MCF 10A (cell line): ENCODE results near the gene EGLN1. TPM values are rescaled to one million over a fixed set of nuclear protein-coding genes. Genes with fewer than 3 reads are reported as not detected.
A peak's percentile ranks its signal among the peaks of the same experiment; 100 is the strongest.

ENCODE experiments used
- BruUV-seq: library from RNA; stranded (reverse); fragments of 400-500 nt; replicated peaks from 2 replicates; lab custom pipeline; 2021; lab: Mats Ljungman, UMichigan
- CTCF ChIA-PET: fragments of 300-600 bp; sonication (Branson Sonifier 250); formaldehyde crosslinking; extraction: SDS; loops from one replicate; lab custom pipeline; 2021; ENCODE audit warnings: antibody characterized with exemption, inconsistent platforms; lab: Yijun Ruan, JAX
- POLR2A ChIA-PET: fragments of 300-600, 350-650 bp; sonication (Branson Sonifier 250); formaldehyde crosslinking; extraction: SDS; loops from one replicate; lab custom pipeline; 2020; ENCODE audit warnings: antibody characterized with exemption, inconsistent platforms; lab: Yijun Ruan, JAX
- DNase-seq: peaks from one replicate; pipeline ENCODE4 v3.0.0-alpha.2; 2018; ENCODE audit not compliant: unreplicated experiment
- H3K27ac Mint-ChIP-seq: one replicate; pipeline ENCODE4 v1.8.0; 2022; ENCODE audit warnings: mild to moderate bottlenecking, low read depth, mixed read lengths; ENCODE audit not compliant: unreplicated experiment
- H3K27me3 Mint-ChIP-seq: one replicate; pipeline ENCODE4 v1.8.0; 2022; ENCODE audit warnings: mixed read lengths; ENCODE audit not compliant: insufficient read depth, unreplicated experiment
- H3K36me3 Mint-ChIP-seq: one replicate; pipeline ENCODE4 v1.8.0; 2022; ENCODE audit warnings: mild to moderate bottlenecking, moderate library complexity, mixed read lengths; ENCODE audit not compliant: insufficient read depth, unreplicated experiment
- H3K4me1 Mint-ChIP-seq: one replicate; pipeline ENCODE4 v1.8.0; 2022; ENCODE audit warnings: mixed read lengths; ENCODE audit not compliant: insufficient read depth, unreplicated experiment
- H3K4me3 Mint-ChIP-seq: one replicate; pipeline ENCODE4 v1.8.0; 2022; ENCODE audit warnings: mild to moderate bottlenecking, moderate library complexity, mixed read lengths; ENCODE audit not compliant: unreplicated experiment
- H3K9me3 Mint-ChIP-seq: one replicate; pipeline ENCODE4 v1.8.0; 2022; ENCODE audit warnings: mixed read lengths; ENCODE audit not compliant: unreplicated experiment
- intact Hi-C: fragments of 100-400 bp; cut with micrococcal nuclease; formaldehyde crosslinking; loops from 2 replicates; pipeline ENCODE4 v1.14.1; 2022
- total RNA-seq: library from RNA; stranded (reverse); gene quantifications from 2 replicates; pipeline ENCODE4 v1.2.3, GENCODE V29; 2022
- TF ChIP-seq, protein P1 (sequence below): fragments of 200-600 bp; IDR thresholded peaks from one replicate; pipeline ENCODE4 v1.8.0; 2022; ENCODE audit warnings: antibody characterized with exemption, mild to moderate bottlenecking; ENCODE audit not compliant: unreplicated experiment

EGLN1 gene
- total RNA-seq, 1 experiment from 2014 or later = 68.8 TPM

DNA sequence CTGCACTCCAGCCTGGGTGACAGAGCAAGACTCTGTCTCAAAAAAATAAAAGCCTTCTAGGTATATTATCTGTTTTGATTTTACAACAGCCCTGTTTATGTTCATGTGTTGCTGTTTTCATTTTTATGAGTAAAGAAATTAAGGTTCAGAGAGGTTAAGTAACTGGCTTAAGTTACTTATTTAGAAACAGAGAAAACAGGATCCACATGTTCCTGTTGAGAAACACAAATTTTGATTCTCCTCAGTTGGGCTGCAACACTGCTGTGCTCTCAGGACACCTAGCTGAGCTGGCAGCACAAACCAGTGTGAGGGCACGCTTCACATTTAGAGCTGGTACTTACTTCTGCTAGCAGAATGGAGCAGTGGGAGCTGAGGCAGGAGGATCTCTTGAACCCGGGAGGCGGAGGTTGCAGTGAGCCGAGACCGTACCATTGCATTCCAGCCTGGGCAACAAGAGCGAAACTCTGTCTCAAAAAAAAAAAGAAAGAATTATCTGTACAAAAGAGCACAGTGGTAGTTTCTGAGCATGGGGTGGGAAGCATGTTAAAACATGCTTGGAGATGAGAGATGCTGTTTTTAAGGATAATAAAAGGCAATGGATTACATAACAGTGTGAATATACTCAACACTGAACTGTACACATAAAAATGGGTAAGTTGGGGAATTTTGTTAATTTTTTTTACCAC lies 81.6 kb downstream of the EGLN1 start:
- H3K4me1 Mint-ChIP-seq = peaks cover 41% of the 10 kb centered on the region

DNA sequence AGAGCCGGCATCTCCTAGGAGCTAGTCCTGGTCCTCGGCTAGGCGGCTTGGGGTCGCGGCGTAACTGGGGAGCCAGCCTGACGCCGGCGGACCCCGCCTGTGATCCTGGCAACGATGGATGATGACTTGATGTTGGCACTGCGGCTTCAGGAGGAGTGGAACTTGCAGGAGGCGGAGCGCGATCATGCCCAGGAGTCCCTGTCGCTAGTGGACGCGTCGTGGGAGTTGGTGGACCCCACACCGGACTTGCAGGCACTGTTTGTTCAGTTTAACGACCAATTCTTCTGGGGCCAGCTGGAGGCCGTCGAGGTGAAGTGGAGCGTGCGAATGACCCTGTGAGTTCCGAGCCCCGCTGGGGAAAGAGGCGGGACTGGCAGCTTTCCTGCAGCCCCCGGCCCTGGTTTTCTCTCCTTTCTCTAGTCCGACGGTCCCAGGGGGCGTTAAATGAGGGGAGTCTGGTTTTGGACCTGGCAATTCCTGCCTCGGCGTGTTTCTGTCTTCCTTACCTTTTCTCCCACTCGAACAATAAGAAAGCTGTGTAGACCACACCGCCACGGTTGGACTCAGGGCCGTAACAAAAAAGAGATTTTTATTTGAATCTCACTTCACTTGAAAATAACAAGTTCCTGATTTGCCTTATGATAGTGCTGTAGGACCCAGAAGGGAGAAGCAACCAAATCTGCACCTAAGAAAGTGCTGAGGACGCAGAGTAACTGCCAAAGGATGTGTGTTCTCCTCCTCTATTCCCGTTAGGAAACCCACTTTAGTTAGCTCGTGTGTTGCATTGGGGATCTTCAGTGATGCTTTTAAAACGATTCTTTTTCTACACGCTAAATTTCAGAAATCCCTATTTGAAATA lies 83.6 kb downstream of the EGLN1 start, which contains the start of gene SPRTN:
SPRTN (plus strand) TSS at position 24 of the 859 bp plus-strand sequence; CDS start at position 115, 91 bp downstream.
- Mint-ChIP-seq H3K36me3 (peaks cover 61% of the 10 kb centered on the region), H3K27me3 (no peaks in the 10 kb centered on the region), H3K4me3 (peak within 1 kb of the TSS; percentile 98), H3K9me3 (no peaks in the 10 kb centered on the region), H3K4me1 (peaks cover 51% of the 10 kb centered on the region), H3K27ac (peak within 1 kb of the TSS; percentile 97)
- intact Hi-C loops = loop anchor here (1.0 kb wide), 1 partner anchor 190 kb away; the partner anchor contains the start of gene TSNAX
- POLR2A ChIA-PET = interaction anchor here (0.5 to 11.1 kb wide), 73 partner anchors 8 to 1720 kb away, joined by 3 to 343 read pairs (median 4); partner anchors contain the start of genes ARV1, COG2, EGLN1 and FAM89A
- DNase-seq = peak; percentile 44
- TF ChIP-seq, protein P1, sequence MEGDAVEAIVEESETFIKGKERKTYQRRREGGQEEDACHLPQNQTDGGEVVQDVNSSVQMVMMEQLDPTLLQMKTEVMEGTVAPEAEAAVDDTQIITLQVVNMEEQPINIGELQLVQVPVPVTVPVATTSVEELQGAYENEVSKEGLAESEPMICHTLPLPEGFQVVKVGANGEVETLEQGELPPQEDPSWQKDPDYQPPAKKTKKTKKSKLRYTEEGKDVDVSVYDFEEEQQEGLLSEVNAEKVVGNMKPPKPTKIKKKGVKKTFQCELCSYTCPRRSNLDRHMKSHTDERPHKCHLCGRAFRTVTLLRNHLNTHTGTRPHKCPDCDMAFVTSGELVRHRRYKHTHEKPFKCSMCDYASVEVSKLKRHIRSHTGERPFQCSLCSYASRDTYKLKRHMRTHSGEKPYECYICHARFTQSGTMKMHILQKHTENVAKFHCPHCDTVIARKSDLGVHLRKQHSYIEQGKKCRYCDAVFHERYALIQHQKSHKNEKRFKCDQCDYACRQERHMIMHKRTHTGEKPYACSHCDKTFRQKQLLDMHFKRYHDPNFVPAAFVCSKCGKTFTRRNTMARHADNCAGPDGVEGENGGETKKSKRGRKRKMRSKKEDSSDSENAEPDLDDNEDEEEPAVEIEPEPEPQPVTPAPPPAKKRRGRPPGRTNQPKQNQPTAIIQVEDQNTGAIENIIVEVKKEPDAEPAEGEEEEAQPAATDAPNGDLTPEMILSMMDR = no peak
- CTCF ChIA-PET = interaction anchor here (0.6 to 2.9 kb wide), 21 partner anchors 11 to 1671 kb away, joined by 3 to 14 read pairs (median 3); no protein-coding TSS in a partner anchor
- TSS peak; percentile 76 for BruUV-seq

More for the DNA sequence above, 81.6 kb downstream of the EGLN1 start:
- ChIA-PET POLR2A (interaction anchor here (0.5 to 11.1 kb wide), 33 partner anchors 8 to 1935 kb away, joined by 3 to 343 read pairs (median 5); partner anchors contain the start of genes ARV1, EGLN1, GNPAT and TSNAX), CTCF (interaction anchor here (0.6 to 2.5 kb wide), 12 partner anchors 17 to 544 kb away, joined by 3 to 14 read pairs (median 4); no protein-coding TSS in a partner anchor)
- TF ChIP-seq, protein P1 = no peak
- intact Hi-C loops = no loop called here
- Mint-ChIP-seq H3K36me3 (peaks cover 67% of the 10 kb centered on the region), H3K27ac (peak overlapping the region; percentile 97), H3K9me3 (no peaks in the 10 kb centered on the region), H3K4me3 (peak overlapping the region; percentile 98), H3K27me3 (no peaks in the 10 kb centered on the region)
- peak; percentile 48 for DNase-seq
- no TSS peak for BruUV-seq

DNA sequence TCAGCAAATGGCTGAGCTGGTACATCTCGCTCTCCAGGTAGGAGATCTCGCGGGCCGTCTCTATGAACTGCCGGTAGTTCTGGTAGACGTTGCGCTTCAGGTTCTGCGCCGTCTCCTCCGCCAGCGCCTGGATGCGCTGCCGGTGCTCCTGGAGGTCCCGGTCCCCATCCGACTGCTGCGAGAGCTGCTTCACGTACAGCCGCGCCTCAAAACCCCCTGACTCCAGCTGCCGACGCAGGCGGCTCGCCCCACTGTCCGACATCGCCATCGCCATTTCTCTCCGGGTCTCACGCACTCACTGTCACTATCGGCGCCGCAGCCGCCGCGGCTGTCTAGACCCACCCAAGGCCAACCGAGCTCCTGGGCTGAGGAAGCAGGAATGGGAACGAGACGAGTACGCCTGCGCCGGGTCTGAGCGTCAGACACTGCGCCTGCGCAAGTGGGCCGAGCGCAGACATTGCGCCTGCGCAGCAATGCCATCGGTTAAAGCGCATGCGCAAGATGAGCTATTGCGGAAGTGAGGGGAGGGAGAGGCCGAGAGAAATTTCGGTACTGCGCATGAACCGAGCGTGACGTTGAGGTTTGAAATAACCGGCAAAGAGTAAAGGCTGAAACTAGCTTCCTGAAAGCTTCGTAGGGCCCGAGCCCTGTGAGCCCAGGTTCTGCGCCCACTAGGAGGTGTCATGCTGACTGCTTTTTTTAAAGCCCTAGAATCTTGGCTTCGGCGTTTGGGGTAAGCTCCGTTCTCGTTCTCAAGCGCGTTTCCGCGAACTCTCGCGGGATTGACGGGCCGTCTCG lies 84.4 kb downstream of the EGLN1 start, which contains the start of gene EXOC8:
EXOC8 (minus strand) TSS at position 381 of the 798 bp plus-strand sequence; CDS start at position 274, 107 bp downstream.
- H3K36me3 Mint-ChIP-seq = peaks cover 54% of the 10 kb centered on the region
- peak within 1 kb of the TSS; percentile 98 for H3K4me3 Mint-ChIP-seq
- CTCF ChIA-PET = interaction anchor here (0.6 to 2.9 kb wide), 23 partner anchors 9 to 1670 kb away, joined by 3 to 14 read pairs (median 3); no protein-coding TSS in a partner anchor
- H3K9me3 Mint-ChIP-seq = no peaks in the 10 kb centered on the region
- peak within 1 kb of the TSS; percentile 97 for H3K27ac Mint-ChIP-seq
- DNase-seq = peak; percentile 100
- TF ChIP-seq, protein P1 = peak; percentile 18
- no TSS peak for BruUV-seq
- H3K4me1 Mint-ChIP-seq = peaks cover 49% of the 10 kb centered on the region
- intact Hi-C loops = loop anchor here (1.0 kb wide), 1 partner anchor 96 kb away; the partner anchor contains the start of gene GNPAT
- no peaks in the 10 kb centered on the region for H3K27me3 Mint-ChIP-seq
- POLR2A ChIA-PET = interaction anchor here (0.5 to 11.1 kb wide), 74 partner anchors 8 to 1719 kb away, joined by 3 to 343 read pairs (median 4); partner anchors contain the start of genes ARV1, COG2, EGLN1 and FAM89A
